HG03571 (cell line): ENCODE data around the gene POU6F2.
"Not testable (repeated sequence)": the region's sequence is repeated elsewhere in the genome, so short reads cannot be mapped to it uniquely, and the experiment has no call there.

ENCODE experiments used
- ATAC-seq: cut with Tn5 transposase; IDR thresholded peaks from one replicate; pipeline ENCODE4 v1.9.1; 2021; ENCODE audit not compliant: unreplicated experiment

POU6F2 gene

DNA sequence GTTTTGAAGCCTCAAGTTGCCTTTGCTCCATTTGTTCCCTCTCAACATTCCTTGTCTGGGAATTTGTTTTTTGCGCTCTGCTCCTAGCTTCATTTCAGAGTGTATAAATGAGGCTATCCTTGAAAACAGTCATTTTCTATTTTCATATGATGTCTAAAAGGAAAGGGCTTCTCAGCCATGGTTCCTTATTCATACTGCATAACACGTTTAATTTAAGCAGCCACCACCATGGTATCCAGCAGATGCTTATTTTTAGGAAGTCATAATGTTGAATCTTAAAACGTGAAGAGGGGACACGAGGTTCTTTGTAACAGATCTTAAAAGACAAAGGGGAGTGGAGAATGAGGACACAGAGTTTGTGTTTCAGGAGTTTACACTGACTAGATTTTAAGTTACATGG lies 14.5 kb downstream of the POU6F2 start:
- ATAC-seq, result no peak

GRCh38 chr7:39001595-39001994 lies 23.9 kb downstream of the POU6F2 start:
- no peak for ATAC-seq

DNA sequence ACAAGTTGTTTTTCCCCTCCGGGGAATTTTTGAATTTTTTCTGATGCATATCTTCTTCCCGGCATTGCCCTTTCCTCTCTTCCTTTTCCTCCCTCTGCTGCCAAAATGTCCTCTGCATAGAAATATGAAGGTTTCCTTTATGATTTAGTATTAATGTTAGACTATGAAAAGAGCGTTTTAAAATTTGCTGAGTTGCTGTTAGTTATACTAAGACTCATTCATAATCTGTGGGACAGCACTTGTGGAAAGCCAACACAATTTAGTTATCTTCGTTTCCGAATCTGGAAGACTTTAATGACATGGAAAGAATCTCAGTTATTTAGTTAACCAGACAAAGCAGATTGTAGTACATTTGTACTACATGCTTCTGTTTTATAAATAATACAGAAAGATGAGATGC lies 25.0 kb downstream of the POU6F2 start:
- ATAC-seq, result no peak

- no peak for ATAC-seq
Observed at GRCh38 chr7:39005036-39005435, 27.3 kb downstream of the POU6F2 start.

GRCh38 chr7:39005461-39005860 lies 27.8 kb downstream of the POU6F2 start:
- ATAC-seq, result no peak

GRCh38 chr7:39013049-39013939 lies 35.6 kb downstream of the POU6F2 start:
- not testable (repeated sequence) for ATAC-seq

- ATAC-seq, result no peak
Observed at GRCh38 chr7:39016609-39017008, 38.9 kb downstream of the POU6F2 start.

DNA sequence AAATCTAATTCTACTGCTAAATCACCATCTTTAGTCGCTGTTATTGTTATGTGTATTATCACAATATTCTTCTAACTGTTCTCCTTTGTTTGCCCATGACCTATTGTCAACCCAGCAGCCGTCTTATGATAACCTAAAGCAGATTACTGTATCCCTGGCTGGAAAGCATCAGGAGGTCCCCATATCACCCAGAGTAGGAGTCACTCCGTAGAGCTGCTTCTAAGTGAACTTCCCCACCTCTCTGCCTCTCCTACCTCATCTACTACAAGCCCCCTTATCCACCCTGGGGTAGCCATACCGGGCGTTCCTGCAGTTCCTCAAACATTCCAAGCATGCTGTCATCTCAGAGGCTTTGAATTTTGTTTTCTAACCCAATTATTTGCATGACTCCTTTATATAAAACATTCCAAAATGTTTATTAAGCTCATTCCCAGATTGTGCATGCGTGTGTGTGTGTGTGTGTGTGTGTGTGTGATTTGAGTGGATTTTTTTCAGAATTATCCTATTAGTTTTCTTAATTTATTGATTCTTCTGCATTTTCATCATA lies 39.7 kb downstream of the POU6F2 start:
- no peak for ATAC-seq

DNA sequence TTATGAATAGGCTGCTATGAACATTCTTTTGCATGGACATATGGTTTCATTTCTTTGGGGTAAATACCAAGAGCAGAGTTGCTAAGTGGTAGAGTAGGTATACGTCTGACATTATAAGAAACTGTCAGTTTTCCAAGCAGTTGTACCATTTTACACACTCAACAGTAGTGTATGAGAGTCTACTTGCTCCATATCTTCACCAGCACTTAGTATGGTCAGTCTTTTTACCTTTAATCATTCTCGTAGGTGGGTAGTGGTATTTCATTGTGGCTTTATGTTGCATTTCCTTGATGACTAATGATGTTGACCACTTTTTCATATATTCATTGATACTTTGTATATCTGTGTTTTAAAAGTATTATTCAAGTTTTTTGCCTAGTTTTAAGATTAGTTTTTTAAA lies 45.1 kb downstream of the POU6F2 start:
- ATAC-seq, result no peak

- no peak for ATAC-seq
Observed at GRCh38 chr7:39027491-39027890, 49.8 kb downstream of the POU6F2 start.

- no peak for ATAC-seq
Observed at GRCh38 chr7:39033885-39034624, 56.3 kb downstream of the POU6F2 start.

DNA sequence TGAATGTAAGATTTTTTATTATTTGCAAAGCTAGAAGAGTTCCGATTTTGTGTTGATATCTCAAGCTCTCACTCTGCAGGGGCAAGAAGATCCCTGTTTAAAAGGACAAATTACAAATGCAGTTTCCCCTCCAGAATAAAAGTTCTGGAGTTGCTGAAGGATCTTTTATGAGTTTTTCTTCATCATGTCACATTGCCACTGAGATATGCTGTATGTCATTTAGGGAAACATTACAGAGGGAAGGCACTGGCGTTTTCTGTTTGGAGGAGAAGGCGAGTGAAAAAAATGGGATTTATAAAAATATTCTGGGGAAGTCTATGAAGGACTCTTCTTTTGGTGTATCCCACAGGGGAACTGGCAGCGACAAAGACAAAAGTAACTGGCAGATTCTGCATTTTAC lies 57.4 kb downstream of the POU6F2 start:
- no peak for ATAC-seq

DNA sequence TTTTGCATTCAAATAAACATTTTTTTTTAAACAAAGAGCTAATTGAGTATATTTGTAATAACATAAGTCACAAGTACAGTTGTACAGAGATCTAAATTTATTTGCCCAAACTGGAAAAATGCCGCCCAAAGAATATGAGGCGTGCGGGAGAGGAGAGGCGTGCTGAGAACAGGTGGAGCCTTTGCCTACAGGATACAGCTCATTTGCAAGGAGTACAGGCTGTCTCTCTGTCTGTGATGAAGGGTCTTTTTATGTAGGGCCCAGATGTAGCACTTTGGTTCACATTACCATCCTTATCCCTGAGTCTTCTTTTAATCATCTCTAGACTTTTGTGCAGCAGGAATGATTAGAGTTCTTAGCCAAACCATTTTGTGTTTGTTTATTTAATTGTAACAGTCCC lies 58.2 kb downstream of the POU6F2 start:
- no peak for ATAC-seq

GRCh38 chr7:39042670-39043069 lies 65.0 kb downstream of the POU6F2 start:
- no peak for ATAC-seq

GRCh38 chr7:39043531-39043930 lies 65.8 kb downstream of the POU6F2 start:
- ATAC-seq, result no peak

DNA sequence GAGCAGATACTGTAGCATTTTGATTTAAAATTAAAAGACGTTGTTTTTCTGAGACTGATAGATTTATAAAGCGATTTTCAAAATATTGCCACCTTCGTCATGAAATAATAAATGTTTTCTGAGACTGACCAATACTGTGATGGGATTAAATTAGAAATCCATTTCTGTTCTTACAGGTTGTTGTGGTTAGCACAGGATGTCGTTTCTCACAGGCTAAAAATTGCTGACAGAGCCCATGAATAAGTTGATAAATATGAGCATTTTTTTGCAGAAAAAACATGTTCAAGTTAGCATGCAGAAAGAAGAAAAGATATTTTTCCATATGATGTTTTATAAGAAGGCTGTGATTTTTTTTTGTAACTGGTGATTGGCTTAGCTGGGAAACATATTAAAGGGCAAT lies 66.8 kb downstream of the POU6F2 start:
- ATAC-seq, result no peak

DNA sequence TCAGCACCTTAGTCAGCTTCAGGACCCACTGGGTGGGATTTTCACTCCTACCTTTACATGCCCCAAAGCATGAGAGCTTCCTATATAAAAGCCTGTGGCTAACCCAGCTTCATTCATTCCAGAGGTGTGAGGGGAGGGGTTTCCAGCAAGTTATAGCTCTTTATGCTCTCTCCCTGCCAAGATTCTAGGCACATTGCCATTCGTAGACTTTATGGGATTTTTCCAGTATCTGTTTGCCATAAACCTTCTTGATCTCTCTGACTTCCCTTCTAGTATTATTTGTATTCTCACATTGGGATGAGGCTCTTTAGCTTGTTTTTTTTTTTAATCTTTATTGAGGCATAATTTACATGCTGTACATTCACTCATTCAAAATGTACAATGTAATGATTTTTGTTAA lies 67.5 kb downstream of the POU6F2 start:
- no peak for ATAC-seq

DNA sequence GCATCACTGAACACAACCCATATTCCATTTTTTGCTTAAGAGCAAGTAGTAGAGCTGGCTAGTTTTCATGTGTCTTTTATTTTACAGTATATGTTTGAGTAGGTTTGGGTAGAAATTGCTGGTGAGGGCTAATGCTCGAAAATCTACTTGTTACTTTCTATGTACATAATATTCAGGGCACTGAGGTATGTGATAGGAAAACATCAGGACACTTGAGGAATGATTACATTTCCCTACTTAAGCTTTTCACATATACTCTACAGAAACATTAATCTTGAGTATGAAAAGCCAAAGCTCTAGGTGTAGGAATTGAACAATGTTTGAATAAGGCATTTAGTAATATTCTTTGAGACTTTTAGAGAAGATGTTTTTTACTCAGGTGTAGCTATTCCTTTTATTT lies 73.6 kb downstream of the POU6F2 start:
- no peak for ATAC-seq

DNA sequence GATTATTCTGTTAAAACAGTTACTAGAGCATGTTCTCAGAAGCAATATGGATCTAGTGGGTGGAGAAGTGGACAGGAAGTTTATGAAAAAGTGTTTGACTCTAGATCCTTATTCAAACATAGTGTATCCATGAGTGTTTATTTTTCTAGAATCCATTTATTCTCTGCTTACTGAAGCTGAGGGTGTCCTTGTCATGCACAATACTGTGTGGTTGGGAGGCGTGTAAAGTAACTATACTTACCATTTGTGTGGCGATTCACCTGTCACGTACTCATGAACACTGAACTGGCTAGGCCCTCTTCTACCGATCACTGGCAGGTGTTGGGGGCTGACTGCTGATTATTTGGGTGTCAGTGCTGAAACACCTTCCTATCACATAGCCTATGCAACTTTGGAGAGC lies 74.0 kb downstream of the POU6F2 start:
- no peak for ATAC-seq

- ATAC-seq, result no peak
Observed at GRCh38 chr7:39054731-39055130, 77.0 kb downstream of the POU6F2 start.

DNA sequence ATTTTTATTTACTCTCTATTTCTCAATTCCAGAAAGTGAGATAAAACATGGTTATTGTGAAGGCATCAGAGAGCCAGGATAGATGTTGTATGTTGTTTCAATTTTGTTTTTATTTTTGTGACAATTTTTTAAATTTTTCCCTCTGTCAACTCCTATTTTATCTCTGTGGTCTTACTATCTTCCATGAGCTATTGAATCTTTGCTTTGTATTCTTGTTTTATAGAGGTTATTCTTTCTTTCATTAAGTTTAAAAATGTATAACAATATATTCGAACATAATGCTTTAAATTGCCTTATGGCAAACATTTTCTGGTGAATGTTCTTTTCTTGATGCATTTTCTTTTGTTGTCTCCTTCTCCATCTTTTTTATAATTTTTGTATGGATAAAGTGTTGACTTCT lies 78.4 kb downstream of the POU6F2 start:
- ATAC-seq, result no peak

GRCh38 chr7:39062811-39063210 lies 85.1 kb downstream of the POU6F2 start:
- ATAC-seq, result no peak
